GM23338 (cell line): ENCODE data around the gene GZF1. TPM values are rescaled to one million over a fixed set of nuclear protein-coding genes. Genes with fewer than 3 reads are reported as not detected.

Source experiments
- ATAC-seq: fragments of 200-7000 bp; cut with Tn5 transposase; 3 replicates; pipeline ENCODE4 v1.9.1; 2020
- DNase-seq: peaks from one replicate; pipeline ENCODE4 v3.0.0-alpha.2; 2015; ENCODE audit warnings: low spot score
- H2AFZ ChIP-seq: fragments of 200-600 bp; sonication (generic); 2 replicates; pipeline ENCODE4 v1.8.0; 2016; ENCODE audit warnings: antibody characterized with exemption, mild to moderate bottlenecking, moderate library complexity
- H3F3A ChIP-seq: fragments of 200-600 bp; sonication (generic); replicated peaks from 2 replicates; pipeline ENCODE4 v1.8.0; 2017; ENCODE audit warnings: antibody characterized with exemption, mixed run types, low read depth
- H3K27ac ChIP-seq: fragments of 200-600 bp; sonication (generic); 2 replicates; pipeline ENCODE4 v1.6.1; 2016; ENCODE audit warnings: low read depth
- H3K27me3 ChIP-seq: fragments of 200-600 bp; sonication (generic); 2 replicates; pipeline ENCODE4 v1.8.0; 2016; ENCODE audit warnings: mild to moderate bottlenecking, mixed run types, moderate library complexity; ENCODE audit not compliant: insufficient read depth
- H3K36me3 ChIP-seq: fragments of 200-600 bp; sonication (generic); 2 replicates; pipeline ENCODE4 v1.8.0; 2016; ENCODE audit warnings: mild to moderate bottlenecking; ENCODE audit not compliant: insufficient read depth
- H3K4me1 ChIP-seq: fragments of 200-600 bp; sonication (generic); 2 replicates; pipeline ENCODE4 v1.8.0; 2016; ENCODE audit warnings: mild to moderate bottlenecking, moderate library complexity; ENCODE audit not compliant: insufficient read depth
- H3K4me2 ChIP-seq: fragments of 200-600 bp; sonication (generic); 2 replicates; pipeline ENCODE4 v1.7.1; 2017; ENCODE audit warnings: mixed run types
- H3K4me3 ChIP-seq: fragments of 200-600 bp; sonication (generic); 2 replicates; pipeline ENCODE4 v1.6.1; 2016; ENCODE audit warnings: mixed run types
- H3K79me2 ChIP-seq: fragments of 200-600 bp; sonication (generic); replicated peaks from 2 replicates; pipeline ENCODE4 v1.8.0; 2017; ENCODE audit warnings: mild to moderate bottlenecking; ENCODE audit not compliant: insufficient read depth
- H3K9me2 ChIP-seq: fragments of 200-600 bp; sonication (generic); 2 replicates; pipeline ENCODE4 v1.8.0; 2017; ENCODE audit not compliant: insufficient read depth
- H4K20me1 ChIP-seq: fragments of 200-600 bp; sonication (generic); replicated peaks from 2 replicates; pipeline ENCODE4 v1.8.0; 2017; ENCODE audit warnings: mild to moderate bottlenecking; ENCODE audit not compliant: insufficient read depth
- H3K27ac Mint-ChIP-seq: 2 replicates; pipeline ENCODE4 v1.8.0; 2020; ENCODE audit warnings: inconsistent platforms, mild to moderate bottlenecking, moderate library complexity, mixed read lengths
- H3K27me3 Mint-ChIP-seq: 3 replicates; pipeline ENCODE4 v1.8.0; 2022; ENCODE audit warnings: low read depth, mild to moderate bottlenecking, moderate library complexity, mixed read lengths, inconsistent platforms; ENCODE audit not compliant: insufficient read depth, poor library complexity
- H3K36me3 Mint-ChIP-seq: 3 replicates; pipeline ENCODE4 v1.8.0; 2021; ENCODE audit warnings: low read depth, mild to moderate bottlenecking, inconsistent platforms, moderate library complexity, mixed read lengths
- H3K4me1 Mint-ChIP-seq: 3 replicates; pipeline ENCODE4 v1.8.0; 2020; ENCODE audit warnings: mild to moderate bottlenecking, inconsistent platforms, mixed read lengths
- H3K4me3 Mint-ChIP-seq: 3 replicates; pipeline ENCODE4 v1.8.0; 2021; ENCODE audit warnings: moderate library complexity, mild to moderate bottlenecking, inconsistent platforms, mixed read lengths
- H3K9me3 Mint-ChIP-seq: 3 replicates; pipeline ENCODE4 v1.8.0; 2020; ENCODE audit warnings: moderate library complexity, mild to moderate bottlenecking, inconsistent platforms, mixed read lengths
- CREB1 ChIP-seq: fragments of 250-450 bp; sonication (Bioruptor Pico); IDR thresholded peaks from 2 replicates; pipeline ENCODE4 v1.5.0; 2020; ENCODE audit warnings: low read depth, mild to moderate bottlenecking, moderate library complexity
- ETS1 ChIP-seq: IDR thresholded peaks from 2 replicates; pipeline ENCODE4 v1.6.1; 2016; ENCODE audit warnings: antibody characterized with exemption
- EZH2 ChIP-seq: fragments of 200-600 bp; sonication (generic); IDR thresholded peaks from one replicate; pipeline ENCODE4 v1.8.0; 2017; ENCODE audit warnings: antibody characterized with exemption, mild to moderate bottlenecking, low read depth; ENCODE audit not compliant: unreplicated experiment
- EZH2phosphoT487 ChIP-seq: fragments of 200-600 bp; sonication (generic); IDR thresholded peaks from one replicate; pipeline ENCODE4 v1.8.1; 2018; ENCODE audit warnings: antibody characterized with exemption; ENCODE audit not compliant: unreplicated experiment
- JUNB ChIP-seq: IDR thresholded peaks from one replicate; pipeline ENCODE4 v1.6.1; 2016; ENCODE audit warnings: antibody characterized with exemption; ENCODE audit not compliant: unreplicated experiment
- NANOG ChIP-seq: IDR thresholded peaks from 2 replicates; pipeline ENCODE4 v1.6.1; 2016; ENCODE audit warnings: antibody characterized with exemption, borderline replicate concordance
- STAT1 ChIP-seq: IDR thresholded peaks from one replicate; pipeline ENCODE4 v1.6.1; 2016; ENCODE audit warnings: antibody characterized with exemption; ENCODE audit not compliant: unreplicated experiment
- ZNF114 ChIP-seq: fragments of 250-450 bp; sonication (Bioruptor Pico); IDR thresholded peaks from 2 replicates; pipeline ENCODE4 v1.5.0; 2020; ENCODE audit warnings: mild to moderate bottlenecking, moderate library complexity
- ZNF331 ChIP-seq: fragments of 250-450 bp; sonication (Bioruptor Pico); IDR thresholded peaks from 2 replicates; pipeline ENCODE4 v1.5.0; 2020; ENCODE audit warnings: low read depth, mild to moderate bottlenecking, moderate library complexity
- ZNF462 ChIP-seq: fragments of 250-450 bp; sonication (Bioruptor Pico); IDR thresholded peaks from 2 replicates; pipeline ENCODE4 v1.5.0; 2020; ENCODE audit warnings: mild to moderate bottlenecking, moderate library complexity
- polyA plus RNA-seq: library from polyadenylated mRNA; unstranded; fragments of >200 nt; fragmentation: Nextera tagmentation; extraction: Ambion mirVana; gene quantifications from 2 replicates; pipeline ENCODE4 v1.2.1, GENCODE V29; 2016
- total RNA-seq: library from RNA; depleted of rRNA; stranded (reverse); fragments of >200 nt; shearing (Covaris generic); gene quantifications from 2 replicates; pipeline ENCODE4 v1.2.3, GENCODE V29; 2014
- TF ChIP-seq, protein P1 (sequence below), 2 experiments: fragments of 200-600 bp in 1 of 2; sonication (generic) in 1 of 2; conservative IDR thresholded peaks; 2 replicates each; pipeline versions ENCODE4 v1.5.1 to v1.6.1; 2016 to 2017; ENCODE audit warnings: antibody characterized with exemption in 2 of 2, low read depth in 2 of 2, mild to moderate bottlenecking in 2 of 2, moderate library complexity in 1 of 2

Gene GZF1
- total and polyA plus RNA-seq, 2 experiments from 2014 or later: 4.2 to 15.7 TPM

GRCh38 chr20:23340524-23340923 lies 21.5 kb upstream of the GZF1 start:
- Mint-ChIP-seq H3K27ac (no peak overlapping the region), H3K36me3 (no peaks in the 10 kb centered on the region), H3K27me3 (no peaks in the 10 kb centered on the region), H3K9me3 (peaks cover 7% of the 10 kb centered on the region; the same call in 1 of the 3 replicates), H3K4me1 (peaks cover 9% of the 10 kb centered on the region), H3K4me3 (no peak overlapping the region)
- Histone ChIP-seq H3K9me2 (no peaks in the 10 kb centered on the region), H3K4me3 (no peak overlapping the region), H3K4me2 (no peak overlapping the region), H4K20me1 (no peaks in the 10 kb centered on the region), H3K36me3 (no peaks in the 10 kb centered on the region), H2AFZ (no peak overlapping the region), H3K79me2 (no peaks in the 10 kb centered on the region), H3K4me1 (no peaks in the 10 kb centered on the region), H3K27me3 (no peaks in the 10 kb centered on the region), H3F3A (no peaks in the 10 kb centered on the region), H3K27ac (no peak overlapping the region)
- TF ChIP-seq, protein P1, sequence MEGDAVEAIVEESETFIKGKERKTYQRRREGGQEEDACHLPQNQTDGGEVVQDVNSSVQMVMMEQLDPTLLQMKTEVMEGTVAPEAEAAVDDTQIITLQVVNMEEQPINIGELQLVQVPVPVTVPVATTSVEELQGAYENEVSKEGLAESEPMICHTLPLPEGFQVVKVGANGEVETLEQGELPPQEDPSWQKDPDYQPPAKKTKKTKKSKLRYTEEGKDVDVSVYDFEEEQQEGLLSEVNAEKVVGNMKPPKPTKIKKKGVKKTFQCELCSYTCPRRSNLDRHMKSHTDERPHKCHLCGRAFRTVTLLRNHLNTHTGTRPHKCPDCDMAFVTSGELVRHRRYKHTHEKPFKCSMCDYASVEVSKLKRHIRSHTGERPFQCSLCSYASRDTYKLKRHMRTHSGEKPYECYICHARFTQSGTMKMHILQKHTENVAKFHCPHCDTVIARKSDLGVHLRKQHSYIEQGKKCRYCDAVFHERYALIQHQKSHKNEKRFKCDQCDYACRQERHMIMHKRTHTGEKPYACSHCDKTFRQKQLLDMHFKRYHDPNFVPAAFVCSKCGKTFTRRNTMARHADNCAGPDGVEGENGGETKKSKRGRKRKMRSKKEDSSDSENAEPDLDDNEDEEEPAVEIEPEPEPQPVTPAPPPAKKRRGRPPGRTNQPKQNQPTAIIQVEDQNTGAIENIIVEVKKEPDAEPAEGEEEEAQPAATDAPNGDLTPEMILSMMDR (conservative IDR thresholded peaks at IDR 0.05; ENCODE audit: low read depth in 2 of 2): peak; percentile 69 to 89
- TF ChIP-seq NANOG: no peak
- ATAC-seq (peak; percentile 94), DNase-seq (peak; percentile 80)

GRCh38 chr20:23341073-23341472 lies 20.9 kb upstream of the GZF1 start:
- Mint-ChIP-seq H3K4me3 (no peak overlapping the region), H3K27me3 (no peaks in the 10 kb centered on the region), H3K36me3 (no peaks in the 10 kb centered on the region), H3K27ac (no peak overlapping the region), H3K4me1 (peaks cover 9% of the 10 kb centered on the region), H3K9me3 (peaks cover 7% of the 10 kb centered on the region; the same call in 1 of the 3 replicates)
- Histone ChIP-seq H3K4me1 (no peaks in the 10 kb centered on the region), H3K27me3 (no peaks in the 10 kb centered on the region), H3F3A (no peaks in the 10 kb centered on the region), H3K9me2 (no peaks in the 10 kb centered on the region), H3K79me2 (no peaks in the 10 kb centered on the region), H3K4me3 (no peak overlapping the region), H2AFZ (no peak overlapping the region), H3K27ac (no peak overlapping the region), H3K36me3 (no peaks in the 10 kb centered on the region), H4K20me1 (no peaks in the 10 kb centered on the region), H3K4me2 (no peak overlapping the region)
- DNase-seq (no peak), ATAC-seq (no peak)
- TF ChIP-seq ZNF331 (CRISPR knock-in tag) (no peak), ZNF114 (CRISPR knock-in tag) (no peak), ETS1 (no peak), EZH2 (no peak), CREB1 (no peak), NANOG (no peak), STAT1 (no peak), JUNB (no peak), EZH2phosphoT487 (no peak), ZNF462 (CRISPR knock-in tag) (no peak)
- TF ChIP-seq, protein P1 (conservative IDR thresholded peaks at IDR 0.05; ENCODE audit: low read depth in 2 of 2): no peak
